ENCODE data around the gene PODXL. TPM values are rescaled to one million over a fixed set of nuclear protein-coding genes. Genes with fewer than 3 reads are reported as not detected.

Gene PODXL
- total RNA-seq: 10 to 100 TPM in 3 of 4 donors, 1 to 10 TPM in 1; 7.5 to 40.4 (median 15.2) TPM

DNA sequence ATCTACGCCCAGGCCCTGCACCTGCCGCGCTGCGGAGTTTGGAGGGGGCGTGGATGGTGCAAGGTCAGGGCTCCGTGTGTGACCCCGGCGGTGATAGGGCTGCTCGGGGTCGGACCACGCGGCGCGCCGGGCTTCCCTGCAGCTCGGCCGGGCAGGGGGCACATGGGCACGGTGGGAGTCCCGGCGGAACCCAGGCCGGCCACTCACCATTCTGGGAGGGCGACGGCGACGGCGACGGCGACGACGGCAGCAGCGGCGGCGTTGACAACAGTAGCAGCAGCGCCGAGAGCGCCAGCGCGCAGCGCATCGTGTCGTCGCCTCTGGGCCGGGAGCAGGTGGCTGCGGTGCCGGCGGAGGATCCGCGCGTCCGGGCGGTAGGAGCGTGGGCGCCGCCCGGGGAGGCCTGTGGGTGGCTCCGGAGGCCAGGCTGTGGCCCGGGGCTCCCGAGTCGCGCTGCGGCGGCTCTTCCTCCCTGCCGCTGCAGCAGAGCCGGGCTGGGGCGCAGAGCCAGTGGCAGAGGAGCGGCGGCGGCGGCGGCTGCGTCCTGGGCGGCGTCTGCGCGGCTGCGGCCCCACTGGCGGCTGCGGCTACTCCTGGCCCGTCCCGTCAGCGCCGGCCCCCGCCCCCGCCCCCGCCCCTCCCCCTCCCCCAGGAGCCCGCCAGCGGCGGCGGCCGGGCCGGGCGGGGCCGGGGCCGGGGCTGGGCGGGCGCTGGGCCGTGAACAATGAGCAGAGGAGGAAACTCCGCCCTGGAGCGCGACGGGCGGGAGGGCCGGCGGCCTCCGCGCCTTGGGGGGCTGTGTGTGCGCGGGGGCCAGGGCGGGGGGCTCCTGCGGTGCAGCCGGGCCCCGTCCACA lies at the start of gene PODXL:
PODXL (minus strand) TSS at position 576 of the 856 bp plus-strand sequence; CDS start at position 307, 269 bp downstream.
- no peaks in the 10 kb centered on the region for H3K36me3 ChIP-seq
- TF ChIP-seq, protein P1, sequence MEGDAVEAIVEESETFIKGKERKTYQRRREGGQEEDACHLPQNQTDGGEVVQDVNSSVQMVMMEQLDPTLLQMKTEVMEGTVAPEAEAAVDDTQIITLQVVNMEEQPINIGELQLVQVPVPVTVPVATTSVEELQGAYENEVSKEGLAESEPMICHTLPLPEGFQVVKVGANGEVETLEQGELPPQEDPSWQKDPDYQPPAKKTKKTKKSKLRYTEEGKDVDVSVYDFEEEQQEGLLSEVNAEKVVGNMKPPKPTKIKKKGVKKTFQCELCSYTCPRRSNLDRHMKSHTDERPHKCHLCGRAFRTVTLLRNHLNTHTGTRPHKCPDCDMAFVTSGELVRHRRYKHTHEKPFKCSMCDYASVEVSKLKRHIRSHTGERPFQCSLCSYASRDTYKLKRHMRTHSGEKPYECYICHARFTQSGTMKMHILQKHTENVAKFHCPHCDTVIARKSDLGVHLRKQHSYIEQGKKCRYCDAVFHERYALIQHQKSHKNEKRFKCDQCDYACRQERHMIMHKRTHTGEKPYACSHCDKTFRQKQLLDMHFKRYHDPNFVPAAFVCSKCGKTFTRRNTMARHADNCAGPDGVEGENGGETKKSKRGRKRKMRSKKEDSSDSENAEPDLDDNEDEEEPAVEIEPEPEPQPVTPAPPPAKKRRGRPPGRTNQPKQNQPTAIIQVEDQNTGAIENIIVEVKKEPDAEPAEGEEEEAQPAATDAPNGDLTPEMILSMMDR (IDR thresholded peaks at IDR 0.05): peak in 1 of 6 experiments; percentile 9
- peak in 1 of 2 donors; percentile 31 for TF ChIP-seq POLR2A (IDR thresholded peaks at IDR 0.05)
- H3K27ac ChIP-seq: peak within 1 kb of the TSS in 3 of 4 donors; percentile 53 to 64 (median 62)
- DNase-seq: peak; percentile 56 to 88 (median 86)
- H3K4me1 ChIP-seq: peaks cover 0 to 26% (median 7%) of the 10 kb centered on the region in 4 donors
- no peaks in the 10 kb centered on the region for H3K27me3 ChIP-seq
- H3K9me3 ChIP-seq: no peaks in the 10 kb centered on the region
- H3K4me3 ChIP-seq: peak within 1 kb of the TSS; percentile 42 to 73 (median 64)

DNA sequence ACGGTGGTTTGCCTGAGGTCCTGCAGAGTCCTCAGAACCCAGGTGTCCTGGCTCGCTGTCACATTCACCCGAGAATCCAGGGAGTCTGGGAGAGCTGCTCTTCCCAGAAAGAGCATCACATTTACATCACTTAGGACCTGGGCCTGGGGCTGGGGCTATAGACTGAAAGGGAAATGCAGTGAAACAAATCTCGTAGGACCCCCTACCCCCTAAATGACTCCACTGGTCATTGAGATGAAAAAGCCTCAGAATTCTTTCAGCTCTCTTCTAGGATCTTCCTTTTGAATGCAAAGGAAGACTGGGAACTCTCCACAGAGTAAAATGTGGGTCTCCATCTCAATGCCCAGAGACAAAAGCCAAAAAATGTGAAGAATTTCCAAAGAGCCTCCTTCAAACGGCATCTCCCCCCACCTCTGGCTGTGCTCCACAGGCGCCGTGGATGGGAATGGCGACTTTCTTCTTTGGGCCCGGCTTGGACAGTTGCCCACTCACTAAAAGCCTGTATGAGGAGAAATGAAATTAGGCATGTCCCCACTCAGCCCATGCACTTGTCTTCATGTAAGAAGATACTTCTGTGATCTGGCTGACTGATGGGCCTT lies 49.0 kb upstream of the PODXL start:
- Histone ChIP-seq H3K27ac (no peak overlapping the region), H3K9me3 (no peaks in the 10 kb centered on the region), H3K4me1 (no peaks in the 10 kb centered on the region), H3K4me3 (no peak overlapping the region), H3K27me3 (no peaks in the 10 kb centered on the region), H3K36me3 (no peaks in the 10 kb centered on the region)
- DNase-seq: no peak
- TF ChIP-seq, protein P1 (IDR thresholded peaks at IDR 0.05): no peak
- no peak for TF ChIP-seq POLR2A (IDR thresholded peaks at IDR 0.05)

DNA sequence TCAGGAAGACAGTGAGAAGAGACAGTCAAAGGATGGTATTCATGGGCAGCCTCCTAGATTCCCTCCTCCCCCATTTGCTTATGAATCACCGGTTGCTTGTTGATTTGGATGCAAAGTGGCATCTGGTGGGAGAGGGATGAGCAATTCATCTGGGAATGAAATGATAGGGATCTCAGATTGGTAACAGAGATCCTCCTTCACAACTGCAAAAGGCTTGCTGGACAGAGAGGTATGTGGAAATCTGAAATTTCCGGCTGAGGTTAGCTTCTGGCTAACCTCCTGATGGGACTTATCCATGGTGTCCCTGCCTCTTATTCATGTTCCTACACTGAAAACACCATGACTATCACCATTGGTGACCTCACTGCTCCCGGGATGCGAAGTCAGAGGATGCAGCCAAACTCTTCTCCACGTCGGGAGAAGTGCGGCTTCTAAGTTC lies 48.4 kb upstream of the PODXL start:
- H3K27ac ChIP-seq: no peak overlapping the region
- H3K27me3 ChIP-seq: no peaks in the 10 kb centered on the region
- TF ChIP-seq POLR2A (IDR thresholded peaks at IDR 0.05): no peak
- TF ChIP-seq, protein P1 (IDR thresholded peaks at IDR 0.05): no peak
- H3K4me1 ChIP-seq: no peaks in the 10 kb centered on the region
- H3K9me3 ChIP-seq: no peaks in the 10 kb centered on the region
- no peak for DNase-seq
- no peak overlapping the region for H3K4me3 ChIP-seq
- no peaks in the 10 kb centered on the region for H3K36me3 ChIP-seq

DNA sequence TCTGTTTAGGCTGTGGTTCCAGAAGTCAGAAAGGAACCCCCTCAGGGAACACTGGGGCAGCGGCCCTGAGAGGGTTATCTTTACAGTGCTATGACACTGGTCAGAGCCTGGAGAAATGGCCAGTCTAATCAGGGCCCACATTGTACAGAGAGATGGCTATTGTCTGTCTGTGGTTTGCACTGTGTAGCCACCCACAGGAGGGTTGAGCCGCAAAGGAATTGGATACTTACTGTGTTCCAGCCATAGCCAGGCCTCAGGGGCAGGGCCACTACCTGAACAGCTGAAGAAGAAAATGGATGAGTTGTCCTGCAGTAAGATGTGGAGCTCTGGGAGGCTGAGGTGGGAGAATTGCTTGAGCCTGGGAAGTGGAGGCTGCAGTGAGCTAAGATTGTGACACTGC lies 47.5 kb upstream of the PODXL start:
- TF ChIP-seq, protein P1 (IDR thresholded peaks at IDR 0.05): no peak
- no peak for TF ChIP-seq POLR2A (IDR thresholded peaks at IDR 0.05)
- H3K4me1 ChIP-seq: no peaks in the 10 kb centered on the region
- H3K27ac ChIP-seq: no peak overlapping the region
- H3K27me3 ChIP-seq: no peaks in the 10 kb centered on the region
- no peak for DNase-seq
- H3K4me3 ChIP-seq: no peak overlapping the region
- no peaks in the 10 kb centered on the region for H3K36me3 ChIP-seq
- H3K9me3 ChIP-seq: no peaks in the 10 kb centered on the region

DNA sequence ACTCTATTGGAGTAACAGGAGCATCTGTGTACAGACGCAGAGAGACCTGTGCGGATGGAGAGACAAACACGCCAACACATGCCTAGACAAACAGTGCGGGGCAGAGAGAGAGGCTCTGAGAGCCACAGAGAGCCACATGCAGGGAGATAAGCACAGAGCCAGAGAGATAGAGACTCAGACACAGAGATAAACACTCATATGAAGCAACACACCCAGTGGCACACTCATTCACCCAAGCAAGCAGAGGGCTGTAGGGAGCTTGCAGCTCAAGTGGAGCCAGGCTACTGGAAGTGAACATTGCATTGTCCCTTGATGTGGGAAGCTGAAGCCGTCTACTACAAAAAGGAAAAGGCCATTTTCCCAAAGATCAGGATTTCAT lies 46.6 kb upstream of the PODXL start:
- no peak overlapping the region for H3K4me3 ChIP-seq
- no peak overlapping the region for H3K27ac ChIP-seq
- no peak for DNase-seq
- H3K4me1 ChIP-seq: no peaks in the 10 kb centered on the region
- TF ChIP-seq, protein P1 (IDR thresholded peaks at IDR 0.05): no peak
- no peaks in the 10 kb centered on the region for H3K36me3 ChIP-seq
- no peaks in the 10 kb centered on the region for H3K27me3 ChIP-seq
- no peaks in the 10 kb centered on the region for H3K9me3 ChIP-seq
